Kidney (tissue), 22 donors: ENCODE data around the gene FAM47C. TPM values are rescaled to one million over a fixed set of nuclear protein-coding genes. Genes with fewer than 3 reads are reported as not detected.
"Not testable (repeated sequence)": the region's sequence is repeated elsewhere in the genome, so short reads cannot be mapped to it uniquely, and the experiment has no call there.

Experiments used
- DNase-seq, 5 donors: peaks; one replicate each; pipeline ENCODE4 v3.0.0-alpha.2; 2013 to 2020
- FAIRE-seq: peaks from 2 replicates; lab custom pipeline; 2012; peaks lifted over from hg19 to GRCh38; lab: Jason Lieb, UNC
- H3K27ac ChIP-seq, 2 donors: one replicate each; pipeline ENCODE4 v1.7.0; 2013; ENCODE audit warnings: low read depth in 2 of 2, low read length in 2 of 2, inconsistent platforms in 1 of 2
- H3K27me3 ChIP-seq: one replicate; pipeline ENCODE4 v1.7.1; 2013; ENCODE audit warnings: low read length, inconsistent platforms; ENCODE audit not compliant: control insufficient read depth, insufficient read depth
- H3K36me3 ChIP-seq, 3 donors: one replicate each; pipeline versions ENCODE4 v1.7.0 to v1.7.1; 2013; ENCODE audit warnings: low read length in 3 of 3, control low read depth in 1 of 3, inconsistent platforms in 1 of 3; ENCODE audit not compliant: insufficient read depth in 3 of 3, control insufficient read depth in 2 of 3
- H3K4me1 ChIP-seq, 3 donors: one replicate each; pipeline versions ENCODE4 v1.7.0 to v1.7.1; 2013; ENCODE audit warnings: low read length in 3 of 3, inconsistent platforms in 1 of 3, low read depth in 1 of 3; ENCODE audit not compliant: control insufficient read depth in 2 of 3, insufficient read depth in 2 of 3
- H3K4me3 ChIP-seq, 3 donors: one replicate each; pipeline versions ENCODE4 v1.7.0 to v1.8.1; 2013; ENCODE audit warnings: low read length in 3 of 3, control low read depth in 1 of 3, inconsistent platforms in 1 of 3
- H3K9ac ChIP-seq, 3 donors: one replicate each; pipeline versions ENCODE4 v1.7.0 to v1.7.1; 2013; ENCODE audit warnings: low read length in 3 of 3, control low read depth in 1 of 3, inconsistent platforms in 1 of 3
- H3K9me3 ChIP-seq, 3 donors: one replicate each; pipeline versions ENCODE4 v1.7.0 to v1.7.1; 2013; ENCODE audit warnings: low read length in 3 of 3, control low read depth in 1 of 3, inconsistent platforms in 1 of 3; ENCODE audit not compliant: control insufficient read depth in 2 of 3, insufficient read depth in 1 of 3
- intact Hi-C: fragments of 100-400 bp; cut with DNase I; formaldehyde crosslinking; loops from one replicate; pipeline ENCODE4 v1.11.1; 2022
- long read RNA-seq, 10 donors: library from polyadenylated mRNA in 1 of 10; unstranded in 1 of 10; transcript quantifications; one replicate each; pipeline ENCODE4 v2.0.0 and lab custom pipeline, GENCODE V29; 2021 to 2026
- polyA plus RNA-seq: library from polyadenylated mRNA; stranded (reverse); fragments of 350-450 nt; fragmentation: Illumina TruSeq; extraction: RNeasy Lipid Tissue Mini Kit (QIAGEN cat#74804); gene quantifications from one replicate; pipeline ENCODE4 v1.2.3, GENCODE V29; 2014; ENCODE audit warnings: low read depth, low replicate concordance; ENCODE audit not compliant: insufficient read depth
- total RNA-seq: library from RNA; stranded (reverse); fragmentation: NEBNext Ultra II Directional; extraction: Animal tissue kit (Norgen Biotek cat#: 25700); gene quantifications from one replicate; pipeline ENCODE4 v1.2.1, GENCODE V29; 2021
- TF ChIP-seq, protein P1 (sequence below): IDR thresholded peaks from 3 replicates; pipeline ENCODE4 v1.5.1; 2012; ENCODE audit warnings: mild to moderate bottlenecking, moderate library complexity, borderline replicate concordance; ENCODE audit not compliant: insufficient read depth; ENCODE audit errors: extremely low read depth
- donor health status: control.
- donor health status: control.
- donor health status: control.
- donor health status: control.
- donor health status: control.
- donor health status: DM: yes; HTN: yes; CAD: no.
- donor health status: Normal renal cell carcinoma (clear cell type).

The FAM47C gene
- not detected for total RNA-seq
- not detected for polyA plus RNA-seq
- long read RNA-seq, donor 1, result 0 reads
- long read RNA-seq, donor 2, result 0 reads
- long read RNA-seq, donor 3, partial matches to known transcripts, result 0 of 1 reads
- long read RNA-seq, donor 3, other reads (novel, unspliced or antisense), result 0 of 1 reads
- long read RNA-seq, donor 4, result 0 reads
- long read RNA-seq, donor 5, result 0 reads
- long read RNA-seq, donor 6, result 0 reads
- long read RNA-seq, donor 7, result 0 reads
- long read RNA-seq, donor 8, result 0 reads
- long read RNA-seq, donor 9, result 0 reads
- long read RNA-seq, donor 10, result 0 reads

DNA sequence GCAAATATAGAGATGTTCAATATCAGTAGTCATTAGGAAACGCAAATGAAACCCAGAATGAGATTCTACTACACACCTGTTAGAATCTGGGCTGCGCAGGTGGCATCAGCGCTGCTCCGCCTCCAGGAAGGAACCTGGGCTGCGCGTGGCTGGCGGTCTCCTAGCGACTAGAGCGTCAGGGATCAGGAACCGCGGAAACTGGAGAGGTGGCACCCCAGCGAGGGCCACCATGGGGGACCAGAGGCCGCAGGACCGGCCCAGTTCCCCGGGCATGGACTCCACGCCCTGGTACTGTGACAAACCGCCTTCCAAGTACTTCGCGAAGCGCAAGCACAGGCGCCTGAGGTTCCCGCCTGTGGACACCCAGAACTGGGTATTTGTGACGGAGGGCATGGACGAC is at the start of gene FAM47C:
FAM47C (plus strand) TSS at position 185 of the 400 bp plus-strand sequence; CDS start at position 230, 45 bp downstream.
- H3K27ac ChIP-seq, H3K4me3 ChIP-seq, intact Hi-C loops, H3K9me3 ChIP-seq, H3K27me3 ChIP-seq, H3K9ac ChIP-seq, H3K36me3 ChIP-seq, FAIRE-seq, H3K4me1 ChIP-seq: not testable (repeated sequence)
- DNase-seq, result peak in 1 of 5 donors; percentile 41

DNA sequence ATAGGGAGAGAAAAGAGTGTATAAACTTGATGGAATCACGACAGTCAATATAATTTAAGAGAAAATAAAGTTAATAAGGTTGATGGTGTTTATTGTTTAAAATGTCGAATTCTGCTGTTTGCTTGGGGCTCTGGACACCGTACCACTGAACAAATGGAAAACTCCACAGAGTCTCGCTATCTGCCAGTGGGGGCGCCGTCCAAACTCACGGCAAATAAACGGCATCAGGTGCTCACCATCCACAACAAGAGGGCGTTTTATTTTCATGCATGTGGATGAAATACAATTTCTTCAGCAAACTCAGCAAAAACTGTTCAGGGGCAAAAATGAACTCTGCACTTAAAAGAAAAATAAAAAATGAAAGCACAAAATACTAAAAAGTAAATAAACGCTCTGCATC is 46.6 kb upstream of the FAM47C start:
- Histone ChIP-seq H3K9ac (no peak overlapping the region), H3K9me3 (no peaks in the 10 kb centered on the region), H3K27me3 (peaks cover under 1% of the 10 kb centered on the region), H3K27ac (no peak overlapping the region), H3K4me3 (no peak overlapping the region), H3K36me3 (no peaks in the 10 kb centered on the region), H3K4me1 (no peaks in the 10 kb centered on the region)
- TF ChIP-seq, protein P1, sequence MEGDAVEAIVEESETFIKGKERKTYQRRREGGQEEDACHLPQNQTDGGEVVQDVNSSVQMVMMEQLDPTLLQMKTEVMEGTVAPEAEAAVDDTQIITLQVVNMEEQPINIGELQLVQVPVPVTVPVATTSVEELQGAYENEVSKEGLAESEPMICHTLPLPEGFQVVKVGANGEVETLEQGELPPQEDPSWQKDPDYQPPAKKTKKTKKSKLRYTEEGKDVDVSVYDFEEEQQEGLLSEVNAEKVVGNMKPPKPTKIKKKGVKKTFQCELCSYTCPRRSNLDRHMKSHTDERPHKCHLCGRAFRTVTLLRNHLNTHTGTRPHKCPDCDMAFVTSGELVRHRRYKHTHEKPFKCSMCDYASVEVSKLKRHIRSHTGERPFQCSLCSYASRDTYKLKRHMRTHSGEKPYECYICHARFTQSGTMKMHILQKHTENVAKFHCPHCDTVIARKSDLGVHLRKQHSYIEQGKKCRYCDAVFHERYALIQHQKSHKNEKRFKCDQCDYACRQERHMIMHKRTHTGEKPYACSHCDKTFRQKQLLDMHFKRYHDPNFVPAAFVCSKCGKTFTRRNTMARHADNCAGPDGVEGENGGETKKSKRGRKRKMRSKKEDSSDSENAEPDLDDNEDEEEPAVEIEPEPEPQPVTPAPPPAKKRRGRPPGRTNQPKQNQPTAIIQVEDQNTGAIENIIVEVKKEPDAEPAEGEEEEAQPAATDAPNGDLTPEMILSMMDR, result no peak
- intact Hi-C loops, result no loop called here
- DNase-seq, result peak in 1 of 5 donors; percentile 26
- FAIRE-seq, result no peak

DNA sequence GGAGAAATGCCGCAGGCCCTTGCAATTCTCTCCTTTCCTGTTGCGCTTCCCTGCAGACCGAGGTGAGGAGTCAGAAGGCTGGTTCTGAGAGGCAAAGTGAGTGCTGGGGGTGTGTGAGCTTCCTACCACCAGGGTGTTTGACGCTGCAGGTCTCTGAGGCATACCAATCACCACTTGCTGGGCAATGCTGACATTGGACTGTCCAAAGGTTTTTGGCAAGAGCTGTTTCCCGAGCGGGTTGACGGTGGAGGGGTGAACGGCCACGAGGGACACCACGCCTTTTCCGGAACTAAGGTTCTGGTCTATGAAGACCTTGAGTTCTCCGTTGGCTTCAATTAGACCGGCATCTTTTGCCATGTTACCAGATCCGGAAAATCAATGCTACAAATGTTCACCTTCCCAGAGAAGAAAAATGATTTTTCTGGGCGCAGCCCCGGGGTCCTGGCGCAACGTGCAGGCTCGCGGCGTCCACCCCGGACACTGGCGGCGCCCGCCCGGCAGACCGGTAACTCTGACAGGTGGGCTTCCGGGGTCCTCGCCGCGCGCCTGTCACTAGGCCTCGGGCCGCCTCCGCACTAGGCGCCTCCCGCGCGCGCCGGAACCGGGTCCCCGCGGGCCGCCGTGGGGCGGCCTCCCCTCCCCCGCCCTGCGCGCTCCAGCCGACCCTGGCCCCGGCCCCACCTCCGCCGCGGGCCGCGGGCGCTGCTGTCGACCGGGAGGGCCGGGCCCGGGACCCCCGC is 44.9 kb upstream of the FAM47C start:
- Histone ChIP-seq H3K27ac (no peak overlapping the region), H3K4me1 (no peaks in the 10 kb centered on the region), H3K4me3 (peak overlapping the region in 1 of 3 donors; percentile 37), H3K27me3 (no peaks in the 10 kb centered on the region), H3K9me3 (no peaks in the 10 kb centered on the region), H3K9ac (no peak overlapping the region), H3K36me3 (no peaks in the 10 kb centered on the region)
- no peak for FAIRE-seq
- peak in 3 of 5 donors; percentile 3 to 50 (median 27) for DNase-seq
- TF ChIP-seq, protein P1, result no peak
- intact Hi-C loops, result no loop called here

DNA sequence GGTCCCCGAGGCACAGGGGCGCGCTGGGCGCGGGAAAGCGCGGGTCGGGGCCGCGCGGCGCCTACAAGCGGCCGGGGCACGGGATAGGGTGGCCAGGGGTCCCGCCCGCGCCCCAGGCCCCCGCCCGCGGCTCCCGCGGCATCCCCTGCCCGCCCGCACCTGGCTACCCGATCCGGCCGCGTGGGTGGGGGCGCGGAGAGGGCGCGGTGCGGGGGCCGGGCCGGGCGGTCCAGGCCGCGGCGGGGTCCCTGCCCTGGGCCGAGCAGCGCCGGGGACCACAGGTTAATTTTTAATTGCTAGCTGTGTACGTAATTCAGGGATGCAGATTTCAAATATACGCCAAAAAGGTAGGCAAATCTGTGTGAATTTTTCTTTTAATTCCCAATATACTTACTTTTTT is 44.3 kb upstream of the FAM47C start:
- TF ChIP-seq, protein P1, result no peak
- Histone ChIP-seq H3K4me3 (no peak overlapping the region), H3K27me3 (no peaks in the 10 kb centered on the region), H3K9ac (no peak overlapping the region), H3K9me3 (no peaks in the 10 kb centered on the region), H3K36me3 (no peaks in the 10 kb centered on the region), H3K27ac (no peak overlapping the region), H3K4me1 (no peaks in the 10 kb centered on the region)
- FAIRE-seq (no peak), DNase-seq (peak in 2 of 5 donors; percentile 5 to 23)
- intact Hi-C loops, result no loop called here
